Fibroblast of lung (primary cell): ENCODE results near the gene STRBP.

ENCODE experiments used
- CTCF ChIP-seq, 2 donors: IDR thresholded peaks in 1 of 2; conservative IDR thresholded peaks in 1 of 2; 1 replicate in 1 of 2; 2 replicates in 1 of 2; pipeline ENCODE4 v1.5.1; 2011 to 2012; ENCODE audit warnings: low read length in 2 of 2, control low read depth in 1 of 2, inconsistent platforms in 1 of 2, low read depth in 1 of 2, mild to moderate bottlenecking in 1 of 2
- EZH2 ChIP-seq: IDR thresholded peaks from 2 replicates; pipeline ENCODE4 v1.5.1; 2012; ENCODE audit warnings: low read length, control low read depth, mild to moderate bottlenecking; ENCODE audit errors: missing control alignments

- TF ChIP-seq CTCF (conservative IDR thresholded peaks at IDR 0.05 in 1 of 2, IDR thresholded peaks at IDR 0.05 in 1 of 2; ENCODE audit: low read depth in 1 of 2, low read length in 2 of 2) (no peak), EZH2 (no peak)
Observed at GRCh38 chr9:123302348-123303214, 34.2 kb upstream of the STRBP start.
